Hepatocyte (in vitro differentiated cells): Measurements from ENCODE around the gene CXCL8. TPM values are rescaled to one million over a fixed set of nuclear protein-coding genes. Genes with fewer than 3 reads are reported as not detected.

Experiments
- DNase-seq: peaks from one replicate; pipeline ENCODE4 v3.0.0-alpha.2; 2016; ENCODE audit warnings: low spot score
- H2AFZ ChIP-seq: fragments of 200-600 bp; sonication (generic); 2 replicates; pipeline ENCODE4 v1.6.0; 2016; ENCODE audit warnings: antibody characterized with exemption, mild to moderate bottlenecking
- H3K27ac ChIP-seq: fragments of 200-600 bp; sonication (generic); 2 replicates; pipeline ENCODE4 v1.5.1; 2016; ENCODE audit warnings: mild to moderate bottlenecking
- H3K27me3 ChIP-seq: fragments of 200-600 bp; sonication (generic); 2 replicates; pipeline ENCODE4 v1.6.1; 2016
- H3K36me3 ChIP-seq: fragments of 200-600 bp; sonication (generic); replicated peaks from 2 replicates; pipeline ENCODE4 v1.5.1; 2016; ENCODE audit warnings: low read depth; ENCODE audit not compliant: insufficient read depth
- H3K4me1 ChIP-seq: fragments of 200-600 bp; sonication (generic); 2 replicates; pipeline ENCODE4 v1.5.1; 2016; ENCODE audit warnings: mild to moderate bottlenecking, moderate library complexity; ENCODE audit not compliant: insufficient read depth
- H3K4me2 ChIP-seq: fragments of 200-600 bp; sonication (generic); 2 replicates; pipeline ENCODE4 v1.6.0; 2016
- H3K4me3 ChIP-seq: fragments of 200-600 bp; sonication (generic); 2 replicates; pipeline ENCODE4 v1.5.1; 2016; ENCODE audit warnings: mild to moderate bottlenecking
- H3K79me2 ChIP-seq: fragments of 200-600 bp; sonication (generic); 2 replicates; pipeline ENCODE4 v1.6.0; 2017; ENCODE audit warnings: mild to moderate bottlenecking
- H3K9me2 ChIP-seq: fragments of 200-600 bp; sonication (generic); replicated peaks from 2 replicates; pipeline ENCODE4 v1.6.0; 2017; ENCODE audit warnings: mild to moderate bottlenecking; ENCODE audit not compliant: insufficient read depth
- H3K9me3 ChIP-seq: fragments of 200-600 bp; sonication (generic); 2 replicates; pipeline ENCODE4 v1.5.1; 2016; ENCODE audit warnings: low read depth, mild to moderate bottlenecking
- H4K20me1 ChIP-seq: fragments of 200-600 bp; sonication (generic); 2 replicates; pipeline ENCODE4 v1.6.0; 2016; ENCODE audit warnings: mild to moderate bottlenecking; ENCODE audit not compliant: insufficient read depth, poor library complexity, severe bottlenecking
- EZH2 ChIP-seq: fragments of 200-600 bp; sonication (generic); IDR thresholded peaks from 2 replicates; pipeline ENCODE4 v1.6.1; 2016; ENCODE audit warnings: antibody characterized with exemption, mild to moderate bottlenecking, borderline replicate concordance
- EZH2phosphoT487 ChIP-seq: fragments of 200-600 bp; sonication (generic); IDR thresholded peaks from one replicate; pipeline ENCODE4 v1.6.1; 2018; ENCODE audit warnings: antibody characterized with exemption, mild to moderate bottlenecking, low read depth, moderate library complexity; ENCODE audit not compliant: unreplicated experiment, severe bottlenecking
- WGBS: methylation state at CpG from one replicate; pipeline ENCODE4 v1.1.6; 2016; ENCODE audit warnings: low lambda C conversion rate; ENCODE audit errors: missing lambda C conversion rate; 5-methylcytosine and 5-hydroxymethylcytosine counted together
- polyA plus RNA-seq: library from polyadenylated mRNA; unstranded; fragments of >200 nt; fragmentation: Nextera tagmentation; extraction: Ambion mirVana; gene quantifications from 2 replicates; pipeline ENCODE4 v1.2.1, GENCODE V29; 2016
- total RNA-seq: library from RNA; depleted of rRNA; stranded (reverse); fragments of >200 nt; gene quantifications from 2 replicates; pipeline ENCODE4 v1.2.3, GENCODE V29; 2014
- TF ChIP-seq, protein P1 (sequence below): fragments of 200-600 bp; sonication (generic); IDR thresholded peaks from 2 replicates; pipeline ENCODE4 v1.5.1; 2016; ENCODE audit warnings: antibody characterized with exemption, mild to moderate bottlenecking; ENCODE audit not compliant: poor library complexity

The CXCL8 gene
- total and polyA plus RNA-seq, 2 experiments from 2014 or later: 21.6 to 43.9 TPM

DNA sequence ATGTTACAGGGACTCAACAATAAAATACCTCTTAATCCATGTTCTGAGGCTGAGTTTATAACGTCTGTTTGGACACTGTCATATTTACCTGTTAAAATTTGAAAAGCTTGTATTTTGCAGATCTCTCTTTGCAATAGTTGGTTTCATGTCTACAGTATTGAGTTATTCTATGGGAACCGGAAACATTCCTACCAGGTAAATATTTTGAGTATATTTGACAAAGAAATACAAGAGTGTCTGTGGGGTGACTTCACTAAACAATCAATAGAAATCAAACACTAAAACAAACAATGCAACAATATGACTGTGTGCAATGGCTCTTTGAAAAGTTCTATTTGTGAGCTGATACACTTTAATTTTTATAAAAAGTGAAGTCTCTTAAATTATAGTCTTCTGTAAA lies 47.7 kb upstream of the CXCL8 start:
- Histone ChIP-seq H3K4me1 (no peaks in the 10 kb centered on the region), H3K9me3 (no peaks in the 10 kb centered on the region), H3K27ac (no peak overlapping the region), H3K9me2 (no peaks in the 10 kb centered on the region), H3K27me3 (no peaks in the 10 kb centered on the region), H3K4me3 (no peak overlapping the region), H4K20me1 (no peaks in the 10 kb centered on the region), H3K36me3 (no peaks in the 10 kb centered on the region), H2AFZ (no peak overlapping the region), H3K79me2 (no peaks in the 10 kb centered on the region), H3K4me2 (no peak overlapping the region)
- no peak for DNase-seq
- WGBS: 64% methylated on average over 2 of the region's 2 CpGs
- TF ChIP-seq EZH2phosphoT487: no peak
- TF ChIP-seq, protein P1, sequence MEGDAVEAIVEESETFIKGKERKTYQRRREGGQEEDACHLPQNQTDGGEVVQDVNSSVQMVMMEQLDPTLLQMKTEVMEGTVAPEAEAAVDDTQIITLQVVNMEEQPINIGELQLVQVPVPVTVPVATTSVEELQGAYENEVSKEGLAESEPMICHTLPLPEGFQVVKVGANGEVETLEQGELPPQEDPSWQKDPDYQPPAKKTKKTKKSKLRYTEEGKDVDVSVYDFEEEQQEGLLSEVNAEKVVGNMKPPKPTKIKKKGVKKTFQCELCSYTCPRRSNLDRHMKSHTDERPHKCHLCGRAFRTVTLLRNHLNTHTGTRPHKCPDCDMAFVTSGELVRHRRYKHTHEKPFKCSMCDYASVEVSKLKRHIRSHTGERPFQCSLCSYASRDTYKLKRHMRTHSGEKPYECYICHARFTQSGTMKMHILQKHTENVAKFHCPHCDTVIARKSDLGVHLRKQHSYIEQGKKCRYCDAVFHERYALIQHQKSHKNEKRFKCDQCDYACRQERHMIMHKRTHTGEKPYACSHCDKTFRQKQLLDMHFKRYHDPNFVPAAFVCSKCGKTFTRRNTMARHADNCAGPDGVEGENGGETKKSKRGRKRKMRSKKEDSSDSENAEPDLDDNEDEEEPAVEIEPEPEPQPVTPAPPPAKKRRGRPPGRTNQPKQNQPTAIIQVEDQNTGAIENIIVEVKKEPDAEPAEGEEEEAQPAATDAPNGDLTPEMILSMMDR: no peak
- TF ChIP-seq EZH2: no peak

DNA sequence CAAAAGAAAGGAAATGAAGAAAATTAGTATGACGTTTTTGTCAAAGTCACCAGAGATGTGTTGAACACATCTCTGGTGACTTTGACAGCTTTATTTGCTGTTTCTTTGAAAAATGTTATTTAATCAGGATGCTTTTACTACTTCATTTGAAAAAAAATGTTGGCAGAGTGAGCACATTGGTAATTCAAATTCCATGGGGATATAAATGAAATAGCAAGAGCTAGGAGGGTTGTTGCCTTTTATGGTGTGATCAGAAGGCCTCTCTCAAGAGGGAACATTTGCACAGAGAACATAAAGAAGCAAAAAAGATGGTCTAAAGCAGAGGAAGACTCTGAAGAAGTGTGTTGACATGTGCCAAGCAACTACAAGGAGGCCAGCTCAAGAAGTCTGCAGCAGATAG lies 46.6 kb upstream of the CXCL8 start:
- Histone ChIP-seq H3K4me3 (no peak overlapping the region), H4K20me1 (no peaks in the 10 kb centered on the region), H3K79me2 (no peaks in the 10 kb centered on the region), H3K27ac (no peak overlapping the region), H3K9me2 (no peaks in the 10 kb centered on the region), H3K9me3 (no peaks in the 10 kb centered on the region), H3K4me2 (no peak overlapping the region), H2AFZ (no peak overlapping the region), H3K36me3 (no peaks in the 10 kb centered on the region), H3K4me1 (no peaks in the 10 kb centered on the region), H3K27me3 (no peaks in the 10 kb centered on the region)
- 82% methylated on average over 1 of the region's 1 CpG for WGBS
- no peak for DNase-seq
- TF ChIP-seq EZH2phosphoT487 (no peak), EZH2 (no peak)
- TF ChIP-seq, protein P1: no peak

DNA sequence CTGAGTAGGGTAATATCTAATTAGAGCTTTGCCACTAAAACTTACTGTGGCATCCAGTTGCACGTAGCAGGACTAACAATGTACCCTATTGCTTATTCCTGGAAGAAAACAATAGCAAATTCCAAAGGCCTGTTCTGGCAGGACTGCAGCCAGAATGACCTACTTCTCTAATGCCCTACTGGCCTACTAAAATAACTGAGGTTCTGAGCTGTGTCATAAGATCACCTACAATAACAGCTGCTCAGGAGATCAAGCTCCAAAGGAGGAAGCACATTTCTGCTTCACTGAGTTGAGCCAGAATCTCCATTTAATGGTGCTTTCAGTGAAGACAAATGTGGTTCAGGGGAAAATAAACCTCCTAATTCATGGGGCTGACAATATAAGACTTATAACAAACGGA lies 42.2 kb upstream of the CXCL8 start:
- Histone ChIP-seq H3K27me3 (no peaks in the 10 kb centered on the region), H3K4me3 (no peak overlapping the region), H3K79me2 (no peaks in the 10 kb centered on the region), H3K27ac (no peak overlapping the region), H3K4me2 (no peak overlapping the region), H3K36me3 (no peaks in the 10 kb centered on the region), H3K9me3 (no peaks in the 10 kb centered on the region), H3K4me1 (no peaks in the 10 kb centered on the region), H3K9me2 (no peaks in the 10 kb centered on the region), H4K20me1 (no peaks in the 10 kb centered on the region), H2AFZ (no peak overlapping the region)
- TF ChIP-seq EZH2: no peak
- TF ChIP-seq EZH2phosphoT487: no peak
- TF ChIP-seq, protein P1: no peak
- no peak for DNase-seq
- WGBS: 79% methylated on average over 2 of the region's 2 CpGs

DNA sequence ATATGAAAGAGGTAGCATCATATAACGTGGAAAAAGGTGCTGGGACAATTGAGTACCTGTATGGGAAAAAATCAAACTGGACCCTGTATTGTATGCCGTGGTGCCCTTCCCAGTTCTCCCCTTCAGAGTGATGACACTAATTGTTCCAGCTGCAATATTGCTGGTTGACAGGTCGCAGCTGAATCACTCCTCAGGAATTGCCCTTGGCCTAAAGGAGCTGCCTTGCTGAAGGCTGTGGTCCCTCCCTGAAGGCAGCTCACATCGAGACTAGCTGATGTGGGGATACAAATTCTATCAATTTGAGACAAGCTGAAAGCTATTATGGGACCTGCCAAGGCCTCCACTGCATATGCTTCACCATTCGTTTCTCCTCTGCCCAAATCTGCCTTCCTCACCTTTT lies 39.3 kb upstream of the CXCL8 start:
- Histone ChIP-seq H4K20me1 (no peaks in the 10 kb centered on the region), H3K9me3 (no peaks in the 10 kb centered on the region), H3K79me2 (no peaks in the 10 kb centered on the region), H3K4me1 (no peaks in the 10 kb centered on the region), H2AFZ (no peak overlapping the region), H3K4me2 (no peak overlapping the region), H3K4me3 (no peak overlapping the region), H3K9me2 (no peaks in the 10 kb centered on the region), H3K36me3 (no peaks in the 10 kb centered on the region), H3K27ac (no peak overlapping the region), H3K27me3 (no peaks in the 10 kb centered on the region)
- no peak for DNase-seq
- TF ChIP-seq, protein P1: no peak
- WGBS: 90% methylated on average over 5 of the region's 5 CpGs
